Keratinocyte (primary cell): ENCODE data around the gene ZNF148.

Source experiments
- EZH2 ChIP-seq: IDR thresholded peaks from one replicate; pipeline ENCODE4 v1.6.1; 2012; ENCODE audit warnings: inconsistent platforms, mild to moderate bottlenecking, low read length, moderate library complexity
- TF ChIP-seq, protein P1 (sequence below), 3 experiments: IDR thresholded peaks in 1 of 3; conservative IDR thresholded peaks in 1 of 3; optimal IDR thresholded peaks in 1 of 3; 2 replicates in 2 of 3; 3 replicates in 1 of 3; pipeline versions ENCODE3 to v1.5.1; 2011; ENCODE audit warnings: low read length in 3 of 3, mild to moderate bottlenecking in 3 of 3, moderate library complexity in 2 of 3, control low read depth in 1 of 3, inconsistent platforms in 1 of 3; ENCODE audit not compliant: insufficient read depth in 2 of 3; ENCODE audit errors: extremely low read depth in 1 of 3

DNA sequence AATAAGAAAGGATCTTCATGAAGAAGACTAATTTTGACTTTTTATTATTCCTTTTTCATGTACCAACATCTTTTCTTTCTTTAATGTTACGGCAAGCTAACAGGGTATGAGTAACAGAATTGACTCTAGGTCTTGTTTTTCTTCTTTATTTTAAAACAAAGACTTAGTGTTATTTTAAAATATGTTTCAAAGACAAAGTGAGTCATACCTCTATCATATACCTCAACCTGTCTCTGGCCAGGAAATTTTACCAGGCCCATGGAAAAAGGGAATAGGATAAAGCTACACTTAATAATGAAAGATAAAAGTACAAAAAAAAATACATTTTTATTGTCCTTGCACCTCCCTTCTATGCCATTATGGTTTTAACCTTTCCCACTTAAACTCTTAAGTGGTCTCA is 57.4 kb downstream of the ZNF148 start:
- no peak for TF ChIP-seq EZH2
- TF ChIP-seq, protein P1, sequence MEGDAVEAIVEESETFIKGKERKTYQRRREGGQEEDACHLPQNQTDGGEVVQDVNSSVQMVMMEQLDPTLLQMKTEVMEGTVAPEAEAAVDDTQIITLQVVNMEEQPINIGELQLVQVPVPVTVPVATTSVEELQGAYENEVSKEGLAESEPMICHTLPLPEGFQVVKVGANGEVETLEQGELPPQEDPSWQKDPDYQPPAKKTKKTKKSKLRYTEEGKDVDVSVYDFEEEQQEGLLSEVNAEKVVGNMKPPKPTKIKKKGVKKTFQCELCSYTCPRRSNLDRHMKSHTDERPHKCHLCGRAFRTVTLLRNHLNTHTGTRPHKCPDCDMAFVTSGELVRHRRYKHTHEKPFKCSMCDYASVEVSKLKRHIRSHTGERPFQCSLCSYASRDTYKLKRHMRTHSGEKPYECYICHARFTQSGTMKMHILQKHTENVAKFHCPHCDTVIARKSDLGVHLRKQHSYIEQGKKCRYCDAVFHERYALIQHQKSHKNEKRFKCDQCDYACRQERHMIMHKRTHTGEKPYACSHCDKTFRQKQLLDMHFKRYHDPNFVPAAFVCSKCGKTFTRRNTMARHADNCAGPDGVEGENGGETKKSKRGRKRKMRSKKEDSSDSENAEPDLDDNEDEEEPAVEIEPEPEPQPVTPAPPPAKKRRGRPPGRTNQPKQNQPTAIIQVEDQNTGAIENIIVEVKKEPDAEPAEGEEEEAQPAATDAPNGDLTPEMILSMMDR (optimal IDR thresholded peaks at IDR 0.05 in 1 of 3, IDR thresholded peaks at IDR 0.05 in 1 of 3, conservative IDR thresholded peaks at IDR 0.05 in 1 of 3; ENCODE audit: extremely low read depth in 1 of 3, insufficient read depth in 2 of 3, low read length in 3 of 3), result no peak
